ENCODE data around the gene CSTA. TPM values are rescaled to one million over a fixed set of nuclear protein-coding genes. Genes with fewer than 3 reads are reported as not detected.

Gene CSTA
- polyA plus RNA-seq, 3 donors = 211 to 582 (median 515) TPM

DNA sequence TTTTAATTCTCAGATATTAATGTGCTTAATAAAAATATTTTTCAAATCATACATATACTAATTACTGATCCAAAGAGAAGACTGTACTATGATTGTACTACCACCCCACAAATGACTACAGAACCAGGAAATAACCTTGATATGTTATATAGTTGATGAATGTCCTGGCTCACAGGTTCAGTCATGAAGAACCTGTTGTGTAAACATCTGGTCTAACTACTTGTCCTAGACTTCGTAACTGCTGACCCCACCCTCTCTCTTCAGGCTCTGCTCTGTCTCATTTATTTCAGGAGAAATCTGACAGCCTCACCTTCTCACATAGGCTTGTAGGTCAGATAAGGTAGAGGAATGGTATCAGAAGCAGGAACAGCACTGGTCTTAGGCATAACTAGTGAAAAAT is 14.7 kb upstream of the CSTA start:
- DNase-seq = no peak
- Mint-ChIP-seq H3K9me3 (no peaks in the 10 kb centered on the region), H3K36me3 (no peaks in the 10 kb centered on the region), H3K27me3 (ENCODE audit: low read depth in 3 of 3) (peaks cover 0 to 2% (median 0%) of the 10 kb centered on the region in 3 donors), H3K4me1 (peaks cover 59% of the 10 kb centered on the region), H3K4me3 (no peak overlapping the region), H3K27ac (peak overlapping the region in 1 of 7 donors; percentile 1)
- WGBS (ENCODE audit: insufficient coverage) = no CpG with 5 or more reads among the region's 1 CpG
- H3K4me1 ChIP-seq (ENCODE audit: control insufficient read depth in 1 of 2, insufficient read depth in 2 of 2, low read length in 2 of 2) = peaks cover 33 to 53% of the 10 kb centered on the region in 2 donors
- no peaks in the 10 kb centered on the region for H3K27me3 ChIP-seq (ENCODE audit: control insufficient read depth in 2 of 2, insufficient read depth in 2 of 2, low read length in 2 of 2)
- H2AFZ ChIP-seq (ENCODE audit: insufficient read depth, low read depth, low read length, poor library complexity, severe bottlenecking) = no peak overlapping the region
- no peak overlapping the region for H3K9ac ChIP-seq (ENCODE audit: insufficient read depth, low read length, poor library complexity, severe bottlenecking)
- no peaks in the 10 kb centered on the region for H3K9me3 ChIP-seq (replicated peaks in 1 of 2; ENCODE audit: control insufficient read depth in 1 of 2, insufficient read depth in 1 of 2, low read length in 2 of 2)
- no peaks in the 10 kb centered on the region for H4K20me1 ChIP-seq (ENCODE audit: insufficient read depth, low read length)
- H3K4me3 ChIP-seq (replicated peaks in 1 of 3; ENCODE audit: low read depth in 2 of 3, low read length in 3 of 3) = no peak overlapping the region
- H3K36me3 ChIP-seq (replicated peaks in 1 of 2; ENCODE audit: control insufficient read depth in 1 of 2, insufficient read depth in 2 of 2, low read length in 2 of 2) = no peaks in the 10 kb centered on the region
- intact Hi-C loops (cut with micrococcal nuclease) = no loop called here
- no peak overlapping the region for H3K27ac ChIP-seq (ENCODE audit: low read depth in 1 of 2, low read length in 2 of 2)
- H3K4me2 ChIP-seq (replicated peaks; ENCODE audit: extremely low read depth, low read length, poor library complexity, severe bottlenecking) = no peak overlapping the region
- TF ChIP-seq, protein P1, sequence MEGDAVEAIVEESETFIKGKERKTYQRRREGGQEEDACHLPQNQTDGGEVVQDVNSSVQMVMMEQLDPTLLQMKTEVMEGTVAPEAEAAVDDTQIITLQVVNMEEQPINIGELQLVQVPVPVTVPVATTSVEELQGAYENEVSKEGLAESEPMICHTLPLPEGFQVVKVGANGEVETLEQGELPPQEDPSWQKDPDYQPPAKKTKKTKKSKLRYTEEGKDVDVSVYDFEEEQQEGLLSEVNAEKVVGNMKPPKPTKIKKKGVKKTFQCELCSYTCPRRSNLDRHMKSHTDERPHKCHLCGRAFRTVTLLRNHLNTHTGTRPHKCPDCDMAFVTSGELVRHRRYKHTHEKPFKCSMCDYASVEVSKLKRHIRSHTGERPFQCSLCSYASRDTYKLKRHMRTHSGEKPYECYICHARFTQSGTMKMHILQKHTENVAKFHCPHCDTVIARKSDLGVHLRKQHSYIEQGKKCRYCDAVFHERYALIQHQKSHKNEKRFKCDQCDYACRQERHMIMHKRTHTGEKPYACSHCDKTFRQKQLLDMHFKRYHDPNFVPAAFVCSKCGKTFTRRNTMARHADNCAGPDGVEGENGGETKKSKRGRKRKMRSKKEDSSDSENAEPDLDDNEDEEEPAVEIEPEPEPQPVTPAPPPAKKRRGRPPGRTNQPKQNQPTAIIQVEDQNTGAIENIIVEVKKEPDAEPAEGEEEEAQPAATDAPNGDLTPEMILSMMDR (IDR thresholded peaks at IDR 0.05) = no peak
- H3K79me2 ChIP-seq (ENCODE audit: insufficient read depth, low read length) = no peaks in the 10 kb centered on the region

DNA sequence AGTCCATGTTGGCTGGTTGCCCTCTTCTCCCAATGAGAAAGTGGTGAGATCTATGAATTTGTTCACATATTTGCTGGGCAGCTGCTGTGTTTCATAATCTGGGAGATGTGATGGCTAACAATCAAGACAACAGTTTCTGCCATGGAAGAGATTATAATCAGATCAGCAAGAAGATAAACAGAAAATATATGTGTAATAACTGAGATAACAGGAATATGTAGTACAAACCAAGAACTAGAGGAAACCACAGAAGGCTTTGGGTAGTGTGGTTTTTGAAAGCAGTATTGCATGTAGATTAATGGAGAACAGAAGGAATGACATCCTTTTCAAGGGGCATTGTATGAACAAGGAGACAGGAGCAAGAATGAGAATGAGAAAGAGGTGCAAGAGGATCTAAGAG is 12.2 kb upstream of the CSTA start:
- peak overlapping the region in 1 of 2 donors; percentile 63 for H3K4me3 Mint-ChIP-seq
- no peak for DNase-seq
- H3K9ac ChIP-seq (ENCODE audit: insufficient read depth, low read length, poor library complexity, severe bottlenecking) = no peak overlapping the region
- peaks cover 0 to 1% of the 10 kb centered on the region in 2 donors for H3K36me3 Mint-ChIP-seq
- H3K4me1 Mint-ChIP-seq = peaks cover 43% of the 10 kb centered on the region
- peak overlapping the region; percentile 29 for H3K4me2 ChIP-seq (replicated peaks; ENCODE audit: extremely low read depth, low read length, poor library complexity, severe bottlenecking)
- no peaks in the 10 kb centered on the region for H4K20me1 ChIP-seq (ENCODE audit: insufficient read depth, low read length)
- H3K27ac Mint-ChIP-seq = peak overlapping the region; percentile 10 to 85 (median 59)
- peaks cover 26 to 36% of the 10 kb centered on the region in 2 donors for H3K4me1 ChIP-seq (ENCODE audit: control insufficient read depth in 1 of 2, insufficient read depth in 2 of 2, low read length in 2 of 2)
- H3K27ac ChIP-seq (ENCODE audit: low read depth in 1 of 2, low read length in 2 of 2) = peak overlapping the region in 1 of 2 donors; percentile 71
- H3K79me2 ChIP-seq (ENCODE audit: insufficient read depth, low read length) = no peaks in the 10 kb centered on the region
- intact Hi-C loops (cut with micrococcal nuclease) = no loop called here
- no peaks in the 10 kb centered on the region for H3K9me3 ChIP-seq (replicated peaks in 1 of 2; ENCODE audit: control insufficient read depth in 1 of 2, insufficient read depth in 1 of 2, low read length in 2 of 2)
- no peaks in the 10 kb centered on the region for H3K9me3 Mint-ChIP-seq
- peak overlapping the region; percentile 60 for H2AFZ ChIP-seq (ENCODE audit: insufficient read depth, low read depth, low read length, poor library complexity, severe bottlenecking)
- TF ChIP-seq, protein P1 (IDR thresholded peaks at IDR 0.05) = no peak
- H3K36me3 ChIP-seq (replicated peaks in 1 of 2; ENCODE audit: control insufficient read depth in 1 of 2, insufficient read depth in 2 of 2, low read length in 2 of 2) = no peaks in the 10 kb centered on the region
- H3K4me3 ChIP-seq (replicated peaks in 1 of 3; ENCODE audit: low read depth in 2 of 3, low read length in 3 of 3) = peak overlapping the region in 1 of 3 experiments; percentile 39
- H3K27me3 Mint-ChIP-seq (ENCODE audit: low read depth in 3 of 3) = peaks cover 0 to 2% (median 0%) of the 10 kb centered on the region in 3 donors
- no peaks in the 10 kb centered on the region for H3K27me3 ChIP-seq (ENCODE audit: control insufficient read depth in 2 of 2, insufficient read depth in 2 of 2, low read length in 2 of 2)

All from CD14-positive monocyte (primary cell).